Measurements from ENCODE around the gene SASH1. TPM values are rescaled to one million over a fixed set of nuclear protein-coding genes. Genes with fewer than 3 reads are reported as not detected.
A peak's percentile ranks its signal among the peaks of the same experiment; 100 is the strongest.

SASH1 gene
- total and polyA plus RNA-seq, 2 donors (not counting 1 experiment from before 2014, with no cell fraction given): 38.6 to 44.6 TPM

GRCh38 chr6:148339766-148340165 lies 2.9 kb upstream of the SASH1 start:
- H3K9ac ChIP-seq (ENCODE audit: insufficient read depth, low read length): no peak overlapping the region

DNA sequence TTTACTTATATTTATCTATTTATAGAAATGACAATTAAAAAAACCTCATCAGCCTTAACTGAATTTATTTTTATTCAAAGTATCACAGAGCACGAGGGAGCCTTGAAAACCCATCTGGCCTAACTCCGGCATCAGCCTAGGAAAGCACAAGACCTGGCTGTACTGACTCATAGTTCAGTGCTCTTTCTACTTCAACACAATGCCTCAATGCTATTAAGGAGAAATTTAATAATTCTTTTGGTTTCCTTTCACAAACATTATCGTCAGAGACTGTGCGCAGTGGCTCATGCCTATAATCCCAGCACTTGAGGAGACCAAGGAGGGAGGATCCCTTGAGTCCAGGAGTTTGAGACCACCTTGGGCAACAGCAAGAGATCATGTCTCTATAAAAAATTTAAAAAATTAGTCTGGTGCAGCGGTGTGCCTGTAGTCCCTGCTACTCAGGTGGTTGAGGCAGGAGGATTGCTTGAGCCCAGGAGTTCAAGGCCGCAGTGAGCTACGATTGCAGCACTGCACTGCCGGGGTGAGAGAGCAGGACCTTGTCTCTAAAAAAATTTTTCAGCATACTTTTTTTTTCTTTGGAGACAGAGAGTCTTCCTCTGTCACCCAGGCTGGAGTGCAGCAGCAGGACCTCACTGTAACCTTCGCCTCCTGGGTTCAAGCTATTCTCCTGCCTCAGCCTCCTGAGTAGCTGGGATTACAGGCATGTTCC lies 1.9 kb upstream of the SASH1 start:
- no peak overlapping the region for H3K9ac ChIP-seq (ENCODE audit: insufficient read depth, low read length)

More at GRCh38 chr6:148339766-148340165, 2.9 kb upstream of the SASH1 start:
- H3K27me3 ChIP-seq (ENCODE audit: control insufficient read depth, insufficient read depth, low read length): no peaks in the 10 kb centered on the region
- no peak overlapping the region for H2AFZ ChIP-seq (ENCODE audit: low read length)
- no peak for DNase-seq (ENCODE audit: low read depth in 2 of 2)
- TF ChIP-seq EZH2 (IDR thresholded peaks at IDR 0.05; ENCODE audit: low read length, missing control alignments) (no peak), CTCF (conservative IDR thresholded peaks at IDR 0.05 in 1 of 2, IDR thresholded peaks at IDR 0.05 in 1 of 2; ENCODE audit: low read depth in 1 of 2, low read length in 2 of 2) (no peak)
- no peak overlapping the region for H3K4me2 ChIP-seq (ENCODE audit: extremely low read depth, insufficient read depth, low read length)
- no peaks in the 10 kb centered on the region for H3K36me3 ChIP-seq (ENCODE audit: control insufficient read depth, insufficient read depth, low read length)
- no peak overlapping the region for H3K27ac ChIP-seq (ENCODE audit: insufficient read depth, low read length)
- no peaks in the 10 kb centered on the region for H3K79me2 ChIP-seq (ENCODE audit: control insufficient read depth, insufficient read depth, low read length)
- no peaks in the 10 kb centered on the region for H4K20me1 ChIP-seq (ENCODE audit: control insufficient read depth, extremely low read depth, insufficient read depth, low read length)
- no peaks in the 10 kb centered on the region for H3K9me3 ChIP-seq (ENCODE audit: control insufficient read depth, insufficient read depth, low read depth, low read length)
- H3K4me1 ChIP-seq (ENCODE audit: control insufficient read depth, extremely low read depth, insufficient read depth, low read length): peaks cover 5% of the 10 kb centered on the region
- H3K4me3 ChIP-seq (replicated peaks in 1 of 4; ENCODE audit: control extremely low read depth in 1 of 4, insufficient read depth in 1 of 4, low read depth in 3 of 4, low read length in 4 of 4): no peak overlapping the region

DNA sequence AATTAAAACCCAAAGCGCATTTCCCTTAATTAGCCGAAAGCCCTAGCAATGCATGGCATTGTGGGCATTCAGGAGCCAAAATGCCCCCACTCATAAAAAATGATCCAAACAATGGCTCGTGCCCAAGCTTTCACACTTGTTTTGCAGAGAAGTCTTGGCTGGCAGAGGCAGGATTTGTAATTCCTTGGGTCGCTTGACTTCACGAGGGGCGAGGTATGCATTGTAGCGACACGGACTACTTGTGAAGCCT lies 613 bp upstream of the SASH1 start:
- Histone ChIP-seq H3K4me2 (ENCODE audit: extremely low read depth, insufficient read depth, low read length) (peak overlapping the region; percentile 92), H3K4me1 (ENCODE audit: control insufficient read depth, extremely low read depth, insufficient read depth, low read length) (peaks cover 7% of the 10 kb centered on the region), H3K79me2 (ENCODE audit: control insufficient read depth, insufficient read depth, low read length) (peaks cover 2% of the 10 kb centered on the region), H3K9ac (ENCODE audit: insufficient read depth, low read length) (peak overlapping the region; percentile 83), H3K27me3 (ENCODE audit: control insufficient read depth, insufficient read depth, low read length) (no peaks in the 10 kb centered on the region), H2AFZ (ENCODE audit: low read length) (peak overlapping the region; percentile 93), H3K9me3 (ENCODE audit: control insufficient read depth, insufficient read depth, low read depth, low read length) (no peaks in the 10 kb centered on the region), H3K27ac (ENCODE audit: insufficient read depth, low read length) (peak overlapping the region; percentile 84), H4K20me1 (ENCODE audit: control insufficient read depth, extremely low read depth, insufficient read depth, low read length) (no peaks in the 10 kb centered on the region), H3K36me3 (ENCODE audit: control insufficient read depth, insufficient read depth, low read length) (no peaks in the 10 kb centered on the region), H3K4me3 (replicated peaks in 1 of 4; ENCODE audit: control extremely low read depth in 1 of 4, insufficient read depth in 1 of 4, low read depth in 3 of 4, low read length in 4 of 4) (peak overlapping the region; percentile 63 to 81 (median 72))
- TF ChIP-seq EZH2 (IDR thresholded peaks at IDR 0.05; ENCODE audit: low read length, missing control alignments): no peak
- TF ChIP-seq CTCF (conservative IDR thresholded peaks at IDR 0.05 in 1 of 2, IDR thresholded peaks at IDR 0.05 in 1 of 2; ENCODE audit: low read depth in 1 of 2, low read length in 2 of 2): no peak
- DNase-seq (ENCODE audit: low read depth in 2 of 2): no peak

More for the DNA sequence above, 1.9 kb upstream of the SASH1 start:
- Histone ChIP-seq H3K4me3 (replicated peaks in 1 of 4; ENCODE audit: control extremely low read depth in 1 of 4, insufficient read depth in 1 of 4, low read depth in 3 of 4, low read length in 4 of 4) (no peak overlapping the region), H4K20me1 (ENCODE audit: control insufficient read depth, extremely low read depth, insufficient read depth, low read length) (no peaks in the 10 kb centered on the region), H2AFZ (ENCODE audit: low read length) (no peak overlapping the region), H3K4me1 (ENCODE audit: control insufficient read depth, extremely low read depth, insufficient read depth, low read length) (peaks cover 7% of the 10 kb centered on the region), H3K36me3 (ENCODE audit: control insufficient read depth, insufficient read depth, low read length) (no peaks in the 10 kb centered on the region), H3K27ac (ENCODE audit: insufficient read depth, low read length) (no peak overlapping the region), H3K27me3 (ENCODE audit: control insufficient read depth, insufficient read depth, low read length) (no peaks in the 10 kb centered on the region), H3K79me2 (ENCODE audit: control insufficient read depth, insufficient read depth, low read length) (peaks cover 2% of the 10 kb centered on the region), H3K9me3 (ENCODE audit: control insufficient read depth, insufficient read depth, low read depth, low read length) (no peaks in the 10 kb centered on the region), H3K4me2 (ENCODE audit: extremely low read depth, insufficient read depth, low read length) (no peak overlapping the region)
- no peak for DNase-seq (ENCODE audit: low read depth in 2 of 2)
- TF ChIP-seq EZH2 (IDR thresholded peaks at IDR 0.05; ENCODE audit: low read length, missing control alignments) (no peak), CTCF (conservative IDR thresholded peaks at IDR 0.05 in 1 of 2, IDR thresholded peaks at IDR 0.05 in 1 of 2; ENCODE audit: low read depth in 1 of 2, low read length in 2 of 2) (no peak)
